NT2/D1 (cell line): ENCODE data around the gene DYRK3.

Experiments
- YY1 ChIP-seq: IDR thresholded peaks from 2 replicates; pipeline ENCODE4 v1.6.1; 2011; ENCODE audit not compliant: insufficient read length, insufficient read depth
- ZNF274 ChIP-seq: IDR thresholded peaks from 2 replicates; pipeline ENCODE4 v1.6.1; 2011; ENCODE audit warnings: mild to moderate bottlenecking, low read depth, low read length

- TF ChIP-seq YY1 (no peak), ZNF274 (no peak)
Measured at GRCh38 chr1:206672844-206673758, 37.8 kb downstream of the DYRK3 start.
